ENCODE data around the gene HABP2.

The HABP2 gene

DNA sequence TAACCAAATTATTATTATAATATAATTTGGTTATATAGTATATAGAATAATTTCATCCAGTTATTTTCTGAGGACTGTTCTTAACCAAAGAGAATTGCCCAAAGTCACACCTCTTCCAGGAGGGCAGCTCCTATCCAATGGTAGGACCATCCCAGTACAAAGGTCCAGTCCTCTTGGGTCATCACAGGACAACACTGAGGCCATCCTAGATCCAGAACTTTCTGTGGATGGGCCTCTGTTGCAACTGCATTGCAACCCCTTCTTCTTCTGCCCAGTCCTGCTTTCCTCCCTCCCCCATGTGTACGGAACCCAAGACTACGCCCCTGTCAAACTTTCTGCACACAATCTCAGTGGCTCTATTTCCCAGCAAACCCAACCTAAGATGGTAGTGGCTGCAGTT, 5.4 kb upstream of the HABP2 start:
- no peak overlapping the region for H3K27ac ChIP-seq
- H3K4me1 ChIP-seq = peaks cover 15 to 22% (median 20%) of the 10 kb centered on the region in 10 experiments
- no peak for TF ChIP-seq Cebpa-rat (IDR thresholded peaks at IDR 0.05)

DNA sequence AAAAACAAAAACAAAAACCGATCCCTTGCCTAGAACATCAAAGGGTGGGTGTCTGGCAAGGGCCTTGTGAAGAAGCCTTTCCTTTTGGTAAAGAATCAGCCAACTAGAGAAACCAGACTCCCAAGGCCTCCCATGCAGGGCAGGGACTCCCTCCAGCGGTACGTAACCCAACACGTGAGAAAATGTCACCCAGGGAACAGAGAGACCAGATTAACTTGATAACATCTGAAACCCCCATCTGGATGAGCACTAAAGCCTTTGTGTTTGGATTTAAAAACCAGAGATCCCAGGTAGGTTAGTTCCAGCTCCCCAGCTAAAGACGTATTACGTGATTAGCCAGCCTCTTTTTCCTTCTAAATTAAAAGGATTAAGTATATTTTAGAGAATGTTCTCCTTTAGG, 3.0 kb upstream of the HABP2 start:
- Histone ChIP-seq H3K4me3 (no peak overlapping the region), H3K4me1 (peaks cover 15 to 38% (median 21%) of the 10 kb centered on the region in 10 experiments), H3K4me2 (peak overlapping the region; percentile 39 to 75 (median 57); a peak in 21 of 22 replicates), H3K36me3 (no peaks in the 10 kb centered on the region), H3K9ac (no peak overlapping the region), H3K9me3 (replicated peaks in 1 of 11) (0 out of 22 replicates have a peak, but pooled peaks cover 0 to 5% (median 0%) of the 10 kb centered on the region in 11 experiments), H3K27ac (peak overlapping the region in 9 of 11 experiments; percentile 35 to 67 (median 56); a peak in 16 of 22 replicates), H3K27me3 (no peaks in the 10 kb centered on the region), H4K20me1 (no peaks in the 10 kb centered on the region)
- TF ChIP-seq Cebpa-rat (IDR thresholded peaks at IDR 0.05) = no peak

More for the DNA sequence above, 5.4 kb upstream of the HABP2 start:
- no peak overlapping the region for H3K4me3 ChIP-seq
- no peaks in the 10 kb centered on the region for H4K20me1 ChIP-seq
- no peak overlapping the region for H3K4me2 ChIP-seq
- H3K9ac ChIP-seq = no peak overlapping the region
- 0 out of 22 replicates have a peak, but pooled peaks cover 0 to 5% (median 0%) of the 10 kb centered on the region in 11 experiments for H3K9me3 ChIP-seq (replicated peaks in 1 of 11)
- no peaks in the 10 kb centered on the region for H3K36me3 ChIP-seq
- H3K27me3 ChIP-seq = no peaks in the 10 kb centered on the region

DNA sequence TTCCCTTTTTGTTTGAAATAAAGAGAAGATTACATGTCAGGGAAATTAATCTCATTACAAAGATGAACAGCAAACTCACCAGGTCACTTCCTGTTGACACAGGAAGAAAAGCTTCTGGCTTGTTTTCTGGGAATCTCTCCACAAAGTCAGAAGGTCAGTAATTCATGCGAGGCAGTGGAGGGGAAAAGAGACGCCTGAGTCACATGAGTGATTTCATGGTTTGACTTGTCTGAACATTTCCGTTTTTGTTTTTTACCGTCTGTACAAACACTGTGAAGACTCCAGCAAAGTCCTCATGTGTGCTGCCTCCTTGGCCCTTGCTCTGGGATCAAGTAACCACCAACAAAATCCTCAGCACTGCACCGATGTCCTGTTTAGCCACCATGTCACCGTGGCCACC, 2.5 kb upstream of the HABP2 start:
- Histone ChIP-seq H3K4me3 (0 out of 20 replicates have a peak overlapping the region, but pooled peaks of 1 of the 10 experiments have one; percentile 4), H4K20me1 (no peaks in the 10 kb centered on the region), H3K9ac (no peak overlapping the region; a peak in 1 of 22 replicates), H3K27ac (peak overlapping the region in 10 of 11 experiments; percentile 0 to 67 (median 55); a peak in 17 of 22 replicates), H3K36me3 (no peaks in the 10 kb centered on the region), H3K9me3 (replicated peaks in 1 of 11) (0 out of 22 replicates have a peak, but pooled peaks cover 0 to 5% (median 0%) of the 10 kb centered on the region in 11 experiments), H3K4me2 (peak overlapping the region; percentile 40 to 75 (median 61)), H3K4me1 (peaks cover 15 to 38% (median 21%) of the 10 kb centered on the region in 10 experiments), H3K27me3 (no peaks in the 10 kb centered on the region)
- no peak for TF ChIP-seq Cebpa-rat (IDR thresholded peaks at IDR 0.05)

DNA sequence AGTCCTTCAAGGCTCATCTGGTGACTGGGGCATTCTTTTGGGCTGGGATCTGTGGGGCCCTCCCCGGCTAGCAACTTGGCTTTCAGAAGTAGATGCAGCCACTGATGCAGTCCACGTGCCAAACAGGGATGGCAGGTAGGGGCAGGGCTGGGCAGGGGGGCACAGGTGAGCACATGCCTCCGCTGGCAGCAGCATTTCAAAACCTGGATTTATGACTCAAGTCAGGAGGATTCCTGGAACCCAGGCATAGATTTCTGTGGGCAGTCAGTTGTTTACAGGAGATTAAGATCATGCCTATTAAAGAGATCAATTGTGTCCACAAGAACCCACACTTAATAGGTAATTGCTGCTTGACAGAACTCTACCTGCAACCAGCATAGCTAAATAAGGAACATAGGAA, 839 bp upstream of the HABP2 start:
- no peaks in the 10 kb centered on the region for H3K27me3 ChIP-seq
- no peak overlapping the region for H3K4me2 ChIP-seq
- H4K20me1 ChIP-seq = no peaks in the 10 kb centered on the region

DNA sequence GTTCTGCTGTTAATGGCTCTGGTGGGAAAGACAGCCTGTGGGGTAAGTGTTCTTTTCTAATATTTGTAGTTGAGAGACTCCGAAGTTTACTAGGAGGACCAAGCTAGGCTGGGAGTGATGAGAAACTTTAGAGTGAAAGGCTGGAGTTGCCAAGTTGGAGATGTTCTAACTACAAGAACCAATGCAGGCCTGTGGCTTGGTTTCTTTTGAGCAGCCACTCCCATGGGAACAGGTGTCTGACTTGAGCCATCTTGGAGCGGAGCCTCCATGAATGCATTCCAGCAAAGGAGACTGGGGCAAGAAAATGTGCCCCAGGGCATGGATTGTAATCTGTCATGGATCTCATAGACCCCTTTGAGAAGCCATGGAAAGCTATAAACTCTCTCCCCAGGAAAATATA, 296 bp downstream of the HABP2 start:
- no peak overlapping the region for H3K4me3 ChIP-seq
- no peaks in the 10 kb centered on the region for H3K27me3 ChIP-seq
- H3K4me1 ChIP-seq = peaks cover 15 to 53% (median 21%) of the 10 kb centered on the region in 10 experiments
- peak overlapping the region in 2 of 11 experiments; percentile 46 to 55; a peak in 2 of 22 replicates for H3K4me2 ChIP-seq
- no peak overlapping the region for H3K9ac ChIP-seq
- TF ChIP-seq Cebpa-rat (IDR thresholded peaks at IDR 0.05) = no peak
- 0 out of 22 replicates have a peak, but pooled peaks cover 0 to 5% (median 0%) of the 10 kb centered on the region in 11 experiments for H3K9me3 ChIP-seq (replicated peaks in 1 of 11)
- H4K20me1 ChIP-seq = no peaks in the 10 kb centered on the region
- no peak overlapping the region for H3K27ac ChIP-seq
- no peaks in the 10 kb centered on the region for H3K36me3 ChIP-seq

More for the DNA sequence above, 839 bp upstream of the HABP2 start:
- Histone ChIP-seq H3K9ac (no peak overlapping the region), H3K36me3 (no peaks in the 10 kb centered on the region), H3K27ac (no peak overlapping the region), H3K9me3 (replicated peaks in 1 of 11) (0 out of 22 replicates have a peak, but pooled peaks cover 0 to 5% (median 0%) of the 10 kb centered on the region in 11 experiments), H3K4me1 (peaks cover 15 to 42% (median 21%) of the 10 kb centered on the region in 10 experiments), H3K4me3 (no peak overlapping the region)
- TF ChIP-seq Cebpa-rat (IDR thresholded peaks at IDR 0.05) = no peak

DNA sequence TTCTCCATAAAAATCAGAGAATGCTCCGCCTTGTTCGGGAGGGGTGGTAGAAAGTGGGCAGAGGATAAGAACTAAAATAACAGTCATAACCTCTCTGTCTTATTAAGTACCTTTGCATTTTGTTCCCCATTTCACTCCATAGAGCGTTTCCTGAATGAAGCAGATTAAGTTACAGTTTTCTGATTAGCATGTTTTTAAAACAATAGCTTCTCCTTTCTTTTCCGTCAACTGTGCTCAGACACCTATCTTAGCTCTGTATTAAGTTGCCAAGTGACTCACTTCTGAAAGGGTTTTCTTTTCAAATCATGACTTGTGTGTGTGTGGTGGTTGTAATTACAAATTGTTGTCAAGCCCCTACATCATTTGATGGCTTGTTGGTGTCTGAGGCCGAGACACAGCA, 1.4 kb downstream of the HABP2 start:
- Histone ChIP-seq H3K9me3 (replicated peaks in 1 of 11) (0 out of 22 replicates have a peak, but pooled peaks cover 0 to 5% (median 0%) of the 10 kb centered on the region in 11 experiments), H4K20me1 (no peaks in the 10 kb centered on the region), H3K9ac (no peak overlapping the region), H3K4me3 (no peak overlapping the region), H3K36me3 (no peaks in the 10 kb centered on the region), H3K4me1 (peaks cover 15 to 62% (median 21%) of the 10 kb centered on the region in 10 experiments), H3K4me2 (peak overlapping the region in 2 of 11 experiments; percentile 46 to 55; a peak in 3 of 22 replicates), H3K27ac (no peak overlapping the region; a peak in 1 of 22 replicates), H3K27me3 (no peaks in the 10 kb centered on the region)
- TF ChIP-seq Cebpa-rat (IDR thresholded peaks at IDR 0.05) = no peak

DNA sequence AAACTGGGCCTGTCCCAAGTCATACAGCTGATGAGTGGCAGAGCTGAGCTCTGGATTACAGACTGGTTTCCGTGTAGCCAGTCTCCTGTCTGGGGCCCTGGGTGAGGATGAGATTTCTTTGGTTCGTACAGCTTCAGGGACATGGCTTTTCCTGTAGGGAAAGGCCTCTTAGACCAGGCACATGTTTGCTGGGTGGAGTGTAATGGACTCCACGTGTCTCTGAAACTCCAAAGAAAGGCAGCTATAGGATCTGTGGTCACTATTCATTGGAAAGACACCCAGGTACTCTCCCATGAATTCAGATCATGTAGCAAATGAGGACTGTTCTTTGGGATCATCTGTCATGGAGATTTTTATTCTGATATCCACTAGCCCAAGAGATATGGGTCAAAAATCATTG, 2.4 kb downstream of the HABP2 start:
- Histone ChIP-seq H4K20me1 (no peaks in the 10 kb centered on the region), H3K27ac (no peak overlapping the region), H3K4me1 (peaks cover 9 to 52% (median 12%) of the 10 kb centered on the region in 10 experiments), H3K9ac (no peak overlapping the region), H3K27me3 (no peaks in the 10 kb centered on the region), H3K4me2 (no peak overlapping the region), H3K9me3 (replicated peaks in 1 of 11) (no peaks in the 10 kb centered on the region), H3K36me3 (no peaks in the 10 kb centered on the region), H3K4me3 (no peak overlapping the region)
- no peak for TF ChIP-seq Cebpa-rat (IDR thresholded peaks at IDR 0.05)

DNA sequence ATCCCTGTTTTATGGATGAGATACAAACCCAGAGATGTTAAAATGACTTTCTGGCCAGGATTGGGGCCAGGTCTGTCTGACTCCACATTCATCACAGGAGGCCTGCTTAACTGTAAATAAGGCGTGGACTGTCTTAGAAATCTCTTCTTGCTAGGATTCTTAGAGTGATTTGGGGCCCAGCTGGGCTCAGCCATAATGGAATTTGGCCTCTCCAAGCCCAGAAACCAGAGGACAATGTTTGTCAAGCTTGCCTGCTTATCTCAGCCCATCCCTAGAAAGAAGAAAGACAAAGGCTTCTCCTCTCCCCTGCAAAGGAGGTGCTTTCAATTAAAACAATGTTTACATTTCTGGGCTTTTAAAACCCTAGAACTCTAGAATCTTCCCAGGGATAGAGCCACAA, 2.9 kb downstream of the HABP2 start:
- no peaks in the 10 kb centered on the region for H3K9me3 ChIP-seq (replicated peaks in 1 of 11)
- H3K27me3 ChIP-seq = no peaks in the 10 kb centered on the region
- H4K20me1 ChIP-seq = no peaks in the 10 kb centered on the region
- TF ChIP-seq Cebpa-rat (IDR thresholded peaks at IDR 0.05) = no peak
- peaks cover 4 to 47% (median 7%) of the 10 kb centered on the region in 10 experiments for H3K4me1 ChIP-seq
- H3K36me3 ChIP-seq = no peaks in the 10 kb centered on the region
- no peak overlapping the region for H3K27ac ChIP-seq
- H3K9ac ChIP-seq = no peak overlapping the region
- no peak overlapping the region for H3K4me2 ChIP-seq
- H3K4me3 ChIP-seq = no peak overlapping the region

DNA sequence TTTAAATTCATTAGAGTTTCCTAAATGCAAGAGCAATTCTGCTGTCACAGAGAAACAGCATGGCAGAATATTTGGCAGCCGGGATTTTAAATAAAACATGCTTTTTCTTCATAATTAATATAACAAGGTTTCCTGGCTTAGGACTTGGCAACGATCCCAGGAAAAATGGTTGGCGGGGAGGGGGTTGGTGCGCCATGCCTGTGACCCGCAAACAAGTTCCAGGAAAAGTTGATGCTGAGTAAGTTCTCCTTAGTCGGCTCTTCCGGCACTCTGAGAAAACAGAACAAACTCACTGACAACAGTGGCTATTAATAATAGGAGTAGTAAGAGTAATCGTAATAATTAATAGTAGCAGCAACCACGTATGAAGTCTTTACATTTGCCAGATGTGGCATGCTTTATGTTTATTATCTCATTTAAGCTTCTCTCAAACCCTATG, 4.6 kb downstream of the HABP2 start:
- no peaks in the 10 kb centered on the region for H4K20me1 ChIP-seq
- no peak overlapping the region for H3K9ac ChIP-seq
- peak overlapping the region in 2 of 11 experiments; percentile 9 to 33; a peak in 2 of 22 replicates for H3K27ac ChIP-seq
- peak overlapping the region in 3 of 11 experiments; percentile 32 to 65 (median 64); a peak in 6 of 22 replicates for H3K4me2 ChIP-seq
- peaks cover 0 to 41% (median 0%) of the 10 kb centered on the region in 10 experiments; a peak in 6 of 20 replicates for H3K4me1 ChIP-seq
- H3K4me3 ChIP-seq = no peak overlapping the region
- no peaks in the 10 kb centered on the region for H3K9me3 ChIP-seq (replicated peaks in 1 of 11)
- H3K36me3 ChIP-seq = no peaks in the 10 kb centered on the region
- no peaks in the 10 kb centered on the region for H3K27me3 ChIP-seq
- no peak for TF ChIP-seq Cebpa-rat (IDR thresholded peaks at IDR 0.05)

All from BLaER1 treated with 17β-estradiol and CSF1 and Interleukin-3, amounts not matched to agents 10 nM and 100 nM (cell line).